VCaP (cell line): ENCODE measurements around the gene TIMP2.
"Not testable (repeated sequence)": the region's sequence is repeated elsewhere in the genome, so short reads cannot be mapped to it uniquely, and the experiment has no call there.

Experiments used
- H3K27ac ChIP-seq: fragments of 450-650 bp; 2 replicates; pipeline ENCODE4 v1.5.1; 2017
- CTCF ChIP-seq: fragments of 450-650 bp; conservative IDR thresholded peaks from 2 replicates; pipeline ENCODE4 v1.5.1; 2017; ENCODE audit warnings: mild to moderate bottlenecking, moderate library complexity

Gene TIMP2

GRCh38 chr17:78876094-78876597, 49.0 kb downstream of the TIMP2 start:
- no peak overlapping the region for H3K27ac ChIP-seq
- no peak for TF ChIP-seq CTCF

GRCh38 chr17:78875363-78876093, 49.7 kb downstream of the TIMP2 start:
- no peak for TF ChIP-seq CTCF
- no peak overlapping the region for H3K27ac ChIP-seq

GRCh38 chr17:78873519-78874340, 51.5 kb downstream of the TIMP2 start:
- H3K27ac ChIP-seq = no peak overlapping the region
- TF ChIP-seq CTCF = no peak

GRCh38 chr17:78872486-78872885, 52.7 kb downstream of the TIMP2 start:
- no peak overlapping the region for H3K27ac ChIP-seq
- no peak for TF ChIP-seq CTCF

- TF ChIP-seq CTCF = no peak
- no peak overlapping the region for H3K27ac ChIP-seq
Observed at GRCh38 chr17:78870621-78871020, 54.6 kb downstream of the TIMP2 start.

- no peak overlapping the region for H3K27ac ChIP-seq
- TF ChIP-seq CTCF = no peak
Observed at GRCh38 chr17:78868391-78868790, 56.8 kb downstream of the TIMP2 start.

GRCh38 chr17:78867046-78867445, 58.1 kb downstream of the TIMP2 start:
- H3K27ac ChIP-seq = not testable (repeated sequence)
